Dedifferentiated amniotic fluid mesenchymal stem cell (primary cell): ENCODE data around the gene RRM1.

Experiments
- DNase-seq: peaks from one replicate; pipeline ENCODE4 v3.0.0-alpha.2; 2016; ENCODE audit errors: extremely low spot score

The RRM1 gene

DNA sequence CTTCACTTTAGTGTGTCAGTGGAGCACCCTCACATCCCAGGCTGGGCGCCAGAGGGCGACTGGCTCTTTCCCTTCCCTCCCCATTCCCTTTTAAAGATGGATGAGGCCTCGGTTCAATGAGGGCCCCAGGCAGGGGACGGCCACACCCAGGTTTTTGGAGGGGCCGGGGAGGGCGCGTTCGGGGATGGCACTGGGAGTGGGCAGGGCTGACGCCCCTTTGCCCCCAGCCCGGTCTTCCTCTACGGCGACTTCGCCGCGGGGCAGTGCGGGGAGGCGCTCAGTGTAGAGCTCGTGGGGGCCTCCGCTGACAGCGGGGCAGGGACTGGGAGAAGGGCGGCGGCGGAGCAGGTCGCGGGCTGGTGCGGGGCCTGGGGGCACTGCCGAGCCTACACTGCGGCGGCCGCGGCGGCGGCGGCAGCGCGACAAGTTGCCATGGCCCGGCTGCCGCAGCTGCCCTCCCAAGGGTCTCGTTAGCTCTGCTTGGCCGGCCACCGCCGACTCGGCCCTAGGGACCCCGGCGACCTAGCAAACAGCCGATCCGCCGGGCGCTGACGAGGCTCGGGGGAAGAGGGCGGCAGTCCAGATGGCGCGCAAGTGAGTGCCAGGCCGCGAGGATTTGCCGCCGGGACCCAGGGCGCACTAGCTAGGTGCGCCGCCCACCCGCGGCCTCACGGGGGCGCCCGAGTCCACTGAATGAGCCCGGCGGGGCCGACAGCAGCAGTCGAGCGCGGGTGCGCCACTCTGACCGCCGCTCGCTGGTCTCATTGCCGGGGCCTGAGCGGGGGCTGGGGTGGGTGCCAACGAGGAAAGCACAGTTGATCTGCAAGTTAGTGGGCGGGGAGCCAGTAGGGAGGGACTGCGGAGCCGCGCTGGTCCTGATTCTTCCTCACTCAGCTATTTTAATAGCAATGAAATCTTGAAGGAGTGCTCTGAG lies 92.7 kb downstream of the RRM1 start:
- DNase-seq = peak; percentile 74
